Right renal pelvis (tissue), 4 donors: ENCODE results near the gene NRXN3. TPM values are rescaled to one million over a fixed set of nuclear protein-coding genes. Genes with fewer than 3 reads are reported as not detected.
"Not testable (repeated sequence)": the region's sequence is repeated elsewhere in the genome, so short reads cannot be mapped to it uniquely, and the experiment has no call there.

Experiments used
- DNase-seq, 4 donors: peaks; one replicate each; pipeline ENCODE4 v3.0.0-alpha.2; 2013; ENCODE audit warnings: low read depth in 4 of 4, low spot score in 3 of 4, missing footprints in 1 of 4
- polyA plus RNA-seq, 4 donors: library from polyadenylated mRNA; unstranded; fragments of 120-200 nt; gene quantifications; one replicate each; pipeline ENCODE4 v1.2.1, GENCODE V29; 2013; ENCODE audit not compliant: insufficient read length in 4 of 4

Gene NRXN3
- polyA plus RNA-seq, 4 donors: 5.7 to 7.3 (median 7.2) TPM

- no peak for DNase-seq
Observed at GRCh38 chr14:78455896-78456435, 285.8 kb downstream of the NRXN3 start.

DNA sequence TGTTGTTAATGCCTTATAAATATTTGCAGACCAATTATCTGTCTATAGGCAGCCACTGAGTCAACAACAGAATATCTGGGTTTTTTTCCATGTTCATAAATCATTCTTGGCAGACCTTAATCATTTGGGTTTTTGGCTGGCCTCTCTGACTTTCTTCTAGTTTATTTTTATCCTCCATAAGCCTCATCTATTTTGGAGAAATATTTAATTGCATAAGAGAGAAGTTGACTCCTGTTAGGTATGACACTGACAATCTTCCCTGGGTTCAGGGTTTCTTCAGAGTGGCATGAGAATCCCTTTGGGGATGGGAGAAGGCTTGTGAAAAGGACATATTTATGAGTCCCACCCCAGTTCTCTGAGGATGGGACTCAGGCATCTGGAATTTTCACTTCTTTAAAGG is 299.8 kb downstream of the NRXN3 start:
- DNase-seq: no peak

- DNase-seq: no peak
Observed at GRCh38 chr14:78479127-78479780, 309.1 kb downstream of the NRXN3 start.

- DNase-seq: no peak
Observed at GRCh38 chr14:78484028-78484427, 313.9 kb downstream of the NRXN3 start.

DNA sequence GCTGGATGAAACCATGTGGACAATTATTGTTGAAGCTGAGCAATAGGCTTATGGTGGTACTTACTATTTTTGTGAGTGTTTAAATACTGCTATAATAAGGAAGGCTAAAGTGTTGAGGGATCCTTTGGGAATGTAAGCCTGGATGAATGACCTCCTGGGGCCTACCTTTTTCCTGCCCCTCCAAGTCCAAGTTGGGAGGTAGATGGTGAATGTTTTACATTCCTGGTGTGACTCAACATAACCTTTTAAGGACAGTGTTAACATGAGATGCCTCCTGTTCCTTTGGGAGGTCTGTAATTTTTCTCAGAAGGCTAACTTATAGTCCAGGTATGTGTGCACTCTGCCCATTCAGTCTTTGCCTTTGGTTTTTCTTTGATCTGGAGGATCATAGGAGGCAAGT is 315.9 kb downstream of the NRXN3 start:
- DNase-seq: no peak

GRCh38 chr14:78486621-78487020 is 316.4 kb downstream of the NRXN3 start:
- no peak for DNase-seq

GRCh38 chr14:78487573-78487972 is 317.4 kb downstream of the NRXN3 start:
- not testable (repeated sequence) for DNase-seq

DNA sequence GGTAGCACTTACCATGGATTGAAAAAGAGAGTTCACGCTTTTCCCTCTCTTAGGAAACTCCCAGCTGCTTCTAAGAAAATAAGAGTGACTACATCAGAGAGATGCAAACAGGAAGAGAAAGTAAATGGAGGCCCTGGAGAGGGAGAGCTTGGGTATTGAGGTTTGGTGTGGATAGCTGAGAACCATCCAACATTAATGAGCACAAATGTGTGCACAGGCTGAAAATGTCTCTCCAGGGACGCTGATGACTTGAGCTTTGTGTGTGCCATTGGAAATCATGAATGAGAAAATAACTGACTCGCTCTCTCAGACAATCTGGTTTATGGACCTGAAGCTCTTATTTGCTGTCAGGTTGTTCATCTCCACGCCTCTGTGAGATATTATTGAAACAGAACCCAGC is 318.8 kb downstream of the NRXN3 start:
- DNase-seq: no peak

DNA sequence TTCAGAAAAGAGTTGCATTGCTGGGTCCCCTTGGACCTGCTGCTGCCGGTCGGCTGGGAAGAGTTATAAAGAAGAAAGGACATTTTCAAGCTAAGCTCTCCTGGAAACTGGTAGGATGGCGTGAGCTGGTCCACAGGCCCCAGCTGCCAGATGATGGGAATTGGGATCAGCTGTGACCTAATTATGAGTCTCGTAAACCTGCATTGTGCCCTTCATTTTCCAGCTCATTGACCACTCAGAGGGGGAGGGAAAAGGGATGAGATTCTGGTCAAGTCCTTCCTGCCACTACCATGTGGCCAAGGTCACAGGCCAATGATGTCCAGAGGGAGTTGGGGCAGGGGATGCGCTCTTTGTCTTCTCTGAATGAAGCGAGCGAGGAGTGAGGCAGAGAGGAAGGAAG is 320.9 kb downstream of the NRXN3 start:
- DNase-seq: peak in 1 of 4 donors; percentile 2

DNA sequence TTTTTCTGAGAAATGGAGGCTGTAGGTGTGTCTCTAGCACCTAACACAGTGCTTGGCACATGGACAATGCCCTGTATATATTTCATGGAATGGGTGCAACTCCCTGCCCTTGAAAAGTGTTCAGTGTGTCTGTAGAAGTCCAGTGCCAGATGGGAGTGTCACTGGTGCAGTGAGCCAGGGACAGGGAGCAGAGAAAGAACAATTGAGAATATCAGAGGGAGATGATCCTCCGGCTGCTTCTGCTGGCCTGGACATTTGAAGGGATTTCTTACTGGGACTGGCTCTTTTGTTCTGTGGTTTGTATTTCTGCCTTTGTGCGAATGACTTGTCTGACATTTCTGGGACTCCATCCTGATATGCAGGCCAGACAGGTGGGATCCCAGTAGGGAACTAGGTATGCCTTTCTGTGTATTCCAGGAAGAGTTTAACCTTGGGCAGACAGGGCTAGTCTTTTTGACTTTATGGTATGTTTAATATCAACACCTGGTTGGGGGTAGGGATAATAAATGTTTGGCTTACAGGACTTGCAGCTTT is 328.0 kb downstream of the NRXN3 start:
- no peak for DNase-seq

DNA sequence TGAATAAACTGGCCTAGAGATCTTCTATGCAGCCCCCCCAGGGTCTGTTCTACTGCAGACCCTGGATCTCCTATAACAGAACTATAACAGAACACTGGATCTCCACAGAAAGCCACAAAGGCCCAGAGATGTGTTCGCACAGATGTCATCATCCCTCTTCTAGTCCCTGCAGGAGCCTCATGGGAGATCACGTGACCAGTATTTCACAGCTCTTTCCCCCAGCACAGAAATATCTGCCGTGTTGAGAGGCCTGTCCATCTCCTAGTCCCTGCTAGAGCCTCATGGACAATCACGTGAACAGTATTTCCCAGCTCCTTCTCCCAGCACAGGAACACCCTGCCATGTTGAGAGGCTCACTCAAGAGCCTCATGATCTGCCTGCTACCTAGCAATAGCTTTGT is 331.7 kb downstream of the NRXN3 start:
- no peak for DNase-seq

DNA sequence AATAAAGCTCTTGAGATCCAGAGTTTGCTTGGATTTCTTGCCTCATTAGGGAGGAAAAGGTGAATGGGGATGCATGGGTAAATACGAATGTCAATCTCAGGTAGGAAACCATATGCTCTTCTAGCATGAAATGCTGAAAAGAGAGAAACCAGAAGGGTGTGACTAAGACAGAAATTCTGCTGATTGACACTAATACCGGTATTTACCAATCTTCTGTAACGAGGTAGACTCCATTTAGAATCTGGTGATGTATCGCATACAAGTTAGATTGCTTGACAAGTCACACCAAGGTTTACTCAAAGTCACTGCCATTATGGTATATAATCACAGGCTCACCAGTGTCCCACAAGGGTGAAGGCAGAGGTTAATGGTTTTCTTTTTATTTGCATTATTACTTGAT is 337.9 kb downstream of the NRXN3 start:
- DNase-seq: no peak

- DNase-seq: no peak
Observed at GRCh38 chr14:78509516-78509915, 339.3 kb downstream of the NRXN3 start.

- no peak for DNase-seq
Observed at GRCh38 chr14:78512021-78512420, 341.8 kb downstream of the NRXN3 start.

DNA sequence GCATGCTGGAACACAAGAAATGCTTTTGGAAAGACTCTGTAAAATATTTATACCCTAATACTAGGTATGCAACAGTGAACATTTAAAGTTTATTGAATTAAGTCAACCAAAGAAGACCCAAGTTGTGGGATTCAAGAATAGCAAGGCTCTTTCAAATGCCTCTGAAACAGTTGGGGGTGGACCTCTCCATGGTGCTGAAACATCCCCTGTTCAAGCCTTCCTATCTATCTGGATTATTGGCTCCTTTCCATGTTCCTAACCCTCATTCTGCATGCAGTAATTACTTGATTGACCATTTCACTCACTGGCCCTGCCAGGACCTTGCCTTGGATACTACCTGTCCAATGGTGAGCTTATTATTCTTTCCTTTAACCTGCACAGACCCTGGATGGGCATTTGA is 349.7 kb downstream of the NRXN3 start:
- DNase-seq: peak; percentile 13 to 38 (median 36)

- no peak for DNase-seq
Observed at GRCh38 chr14:78524196-78524595, 354.0 kb downstream of the NRXN3 start.

DNA sequence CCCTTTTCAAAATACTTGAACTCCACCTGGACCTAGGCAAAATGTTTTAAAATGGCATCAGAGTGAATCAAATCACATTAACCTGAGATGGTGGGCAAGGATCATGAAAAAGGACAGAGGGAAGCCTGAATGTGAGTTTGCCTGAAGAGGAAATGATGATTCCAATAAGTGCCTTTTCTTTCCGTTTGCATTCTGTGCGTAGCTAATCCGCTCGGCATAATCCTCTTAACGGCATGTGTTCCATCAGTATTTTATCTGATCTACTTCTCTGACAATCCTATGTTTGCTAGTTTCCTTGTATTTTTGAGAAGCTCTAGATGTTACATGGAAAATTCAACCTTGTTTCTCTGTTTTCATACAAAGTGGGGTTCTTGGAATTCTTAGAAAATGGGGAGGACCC is 354.6 kb downstream of the NRXN3 start:
- no peak for DNase-seq

GRCh38 chr14:78530078-78530477 is 359.9 kb downstream of the NRXN3 start:
- peak; percentile 15 to 51 (median 39) for DNase-seq

DNA sequence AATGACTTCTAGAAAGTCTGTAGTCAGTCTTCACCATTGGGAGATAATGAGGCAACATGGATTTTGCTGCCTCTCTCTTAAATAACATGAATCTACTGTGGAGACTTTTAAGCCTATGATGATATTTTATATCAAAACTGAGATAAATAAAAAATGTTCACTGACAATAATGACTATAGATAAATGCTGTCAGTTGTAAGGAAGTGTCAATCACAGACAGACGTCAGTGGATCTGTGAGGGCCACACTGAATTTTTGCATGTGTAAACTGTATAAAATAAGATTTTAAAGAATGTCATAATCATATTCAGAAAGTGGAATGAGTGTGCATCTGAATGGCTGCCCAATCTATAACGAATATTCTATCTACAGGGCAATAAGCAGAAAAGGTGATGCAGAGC is 364.0 kb downstream of the NRXN3 start:
- DNase-seq: no peak

DNA sequence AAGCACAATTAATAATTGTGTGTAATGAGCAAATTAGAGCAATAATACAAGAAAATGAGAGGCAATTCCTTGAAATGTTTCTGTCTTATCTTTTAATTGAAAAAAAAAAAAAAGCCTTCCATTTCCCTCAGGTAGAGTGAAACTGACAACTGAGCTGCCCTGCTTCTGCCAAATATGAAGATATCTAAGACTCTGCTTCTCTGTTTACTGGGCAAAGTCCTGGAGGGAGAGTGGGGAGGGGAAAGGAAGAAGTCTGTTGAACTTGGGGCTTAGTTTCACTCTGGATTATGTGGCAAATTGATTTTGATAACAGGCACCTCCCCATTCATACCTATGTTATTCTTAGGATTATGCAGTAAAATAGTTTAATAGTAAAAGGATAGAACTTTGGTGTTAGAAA is 364.9 kb downstream of the NRXN3 start:
- no peak for DNase-seq

- DNase-seq: not testable (repeated sequence)
Observed at GRCh38 chr14:78541788-78542187, 371.6 kb downstream of the NRXN3 start.

DNA sequence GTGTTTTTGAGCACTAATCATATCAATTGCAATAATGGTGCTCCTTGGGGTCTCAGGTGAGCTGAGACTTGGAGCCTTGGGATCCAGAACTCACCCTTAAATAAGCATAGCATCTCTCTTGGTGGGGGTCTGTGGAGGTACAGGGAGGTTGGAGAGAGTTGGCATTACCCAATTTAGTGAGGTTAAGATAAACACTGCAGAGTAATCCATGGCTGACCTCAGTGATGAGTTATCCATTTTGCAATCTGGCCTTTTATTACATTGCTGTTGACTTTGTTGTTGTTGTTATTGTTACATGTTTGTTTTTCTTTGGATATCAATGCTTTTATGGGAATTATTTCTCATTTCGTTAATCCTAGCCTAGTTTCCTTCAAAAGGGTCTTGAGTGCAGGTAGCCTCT is 373.3 kb downstream of the NRXN3 start:
- DNase-seq: no peak

GRCh38 chr14:78561074-78561473 is 390.9 kb downstream of the NRXN3 start:
- no peak for DNase-seq
